ELR (cell line): ENCODE data around the gene SH2D7.
A peak's percentile ranks its signal among the peaks of the same experiment; 100 is the strongest.
"Not testable (repeated sequence)": the region's sequence is repeated elsewhere in the genome, so short reads cannot be mapped to it uniquely, and the experiment has no call there.

Experiments
- DNase-seq: peaks from one replicate; pipeline ENCODE4 v3.0.0-alpha.2; 2015; ENCODE audit warnings: low read depth

Gene SH2D7

DNA sequence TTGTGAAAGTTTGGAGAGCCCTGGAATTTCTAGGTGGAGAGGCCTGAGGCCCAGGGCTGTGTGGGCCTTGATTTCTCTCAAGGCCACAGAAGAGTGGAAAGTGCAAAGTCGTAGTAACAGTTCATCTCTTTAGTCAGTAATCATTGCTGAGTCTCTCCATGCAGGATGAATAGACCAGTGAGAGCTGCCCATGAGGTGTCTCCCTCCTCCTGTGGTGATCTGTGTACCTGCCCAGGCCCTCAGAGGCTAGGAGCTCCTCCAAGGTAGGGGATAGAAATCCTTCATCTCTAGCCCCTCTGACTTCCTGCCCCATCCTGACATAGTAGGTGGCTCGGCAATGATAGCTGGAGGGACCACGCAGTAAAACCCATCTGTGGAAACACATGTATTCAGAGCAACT, 50.0 kb downstream of the SH2D7 start:
- no peak for DNase-seq

DNA sequence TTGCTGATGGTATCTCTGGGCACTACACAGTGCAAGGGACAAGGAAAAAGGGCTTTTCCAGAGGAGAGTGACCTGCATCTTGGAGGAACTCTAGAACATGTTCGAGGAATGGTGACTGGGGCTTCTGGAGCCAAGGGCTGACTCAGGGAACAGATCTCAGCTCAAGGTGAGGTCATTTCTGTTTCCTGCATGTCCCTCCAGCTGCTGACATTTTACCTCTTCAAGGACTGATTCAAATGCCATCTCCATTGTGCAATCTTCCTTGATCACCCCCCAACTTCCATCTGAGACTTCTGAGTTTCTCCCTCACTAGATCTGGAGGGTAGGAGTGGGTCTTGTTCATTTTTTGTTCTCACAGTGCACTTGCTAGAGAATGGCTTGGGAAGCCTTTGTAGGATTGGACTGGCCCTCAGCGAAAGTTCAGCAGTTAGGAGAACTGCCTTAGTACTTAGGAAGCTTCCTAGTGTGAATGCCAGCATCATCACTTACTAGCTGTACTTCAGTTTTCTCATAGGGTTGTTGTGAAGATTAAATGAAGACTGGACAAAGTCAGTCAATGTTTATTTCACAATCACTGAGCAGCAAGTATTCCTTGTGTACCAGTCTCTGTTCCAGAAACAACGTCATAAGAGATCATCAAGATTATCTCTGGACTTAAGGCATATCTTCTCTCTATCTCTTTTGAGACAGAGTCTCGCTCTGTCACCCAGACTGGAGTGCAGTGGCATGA, 54.2 kb downstream of the SH2D7 start:
- DNase-seq, result no peak

DNA sequence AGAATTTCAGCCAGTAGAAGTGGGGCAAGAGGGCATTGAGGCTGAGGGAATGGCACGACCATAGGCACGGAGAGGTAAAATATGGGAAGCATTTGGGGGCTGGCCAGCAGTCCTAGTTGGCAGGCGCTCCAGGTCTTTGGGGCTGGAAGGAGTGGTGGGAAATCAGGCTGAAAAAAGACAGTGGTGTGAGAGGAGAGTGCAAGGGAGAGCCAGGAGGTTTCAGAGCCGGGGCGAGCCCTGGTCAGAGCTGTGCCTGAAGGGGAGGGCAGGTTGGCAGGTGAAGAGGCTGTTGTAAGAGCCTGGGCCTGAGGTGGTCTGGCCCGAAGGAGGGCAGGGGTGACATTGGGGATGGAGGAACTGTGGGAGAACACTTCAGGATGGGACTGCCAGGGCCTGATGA, 55.2 kb downstream of the SH2D7 start:
- DNase-seq, result no peak

DNA sequence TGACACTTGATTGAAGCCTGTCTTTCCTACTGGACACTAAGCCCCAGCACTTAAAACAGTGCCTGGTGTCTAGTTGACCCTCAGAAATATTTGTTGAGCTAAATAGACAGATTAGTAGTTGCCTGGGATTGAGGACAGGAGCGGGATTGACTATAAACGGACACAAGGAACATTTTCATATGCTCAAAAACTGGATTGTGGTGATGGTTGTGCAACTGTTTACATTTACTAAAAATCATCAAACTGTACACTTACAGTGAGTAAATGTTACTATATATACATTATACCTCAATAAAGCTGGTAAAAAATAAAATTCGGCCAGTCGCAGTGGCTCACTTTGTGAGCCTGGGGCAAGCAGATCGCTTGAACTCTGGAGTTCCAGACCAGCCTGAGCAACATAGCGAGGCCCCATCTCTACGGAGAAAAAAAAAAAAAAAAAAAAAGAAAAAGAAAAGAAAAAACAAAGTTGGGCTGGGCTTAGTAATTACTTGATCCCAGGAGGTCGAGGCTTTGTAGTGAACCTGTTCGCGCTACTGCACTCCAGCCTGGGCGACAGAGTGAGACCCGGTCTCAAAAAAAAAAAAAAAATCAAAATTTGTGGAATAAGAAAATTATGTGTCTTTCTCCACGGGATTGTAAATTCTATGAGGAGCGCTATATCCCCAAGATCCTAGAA, 56.2 kb downstream of the SH2D7 start:
- peak; percentile 9 for DNase-seq

DNA sequence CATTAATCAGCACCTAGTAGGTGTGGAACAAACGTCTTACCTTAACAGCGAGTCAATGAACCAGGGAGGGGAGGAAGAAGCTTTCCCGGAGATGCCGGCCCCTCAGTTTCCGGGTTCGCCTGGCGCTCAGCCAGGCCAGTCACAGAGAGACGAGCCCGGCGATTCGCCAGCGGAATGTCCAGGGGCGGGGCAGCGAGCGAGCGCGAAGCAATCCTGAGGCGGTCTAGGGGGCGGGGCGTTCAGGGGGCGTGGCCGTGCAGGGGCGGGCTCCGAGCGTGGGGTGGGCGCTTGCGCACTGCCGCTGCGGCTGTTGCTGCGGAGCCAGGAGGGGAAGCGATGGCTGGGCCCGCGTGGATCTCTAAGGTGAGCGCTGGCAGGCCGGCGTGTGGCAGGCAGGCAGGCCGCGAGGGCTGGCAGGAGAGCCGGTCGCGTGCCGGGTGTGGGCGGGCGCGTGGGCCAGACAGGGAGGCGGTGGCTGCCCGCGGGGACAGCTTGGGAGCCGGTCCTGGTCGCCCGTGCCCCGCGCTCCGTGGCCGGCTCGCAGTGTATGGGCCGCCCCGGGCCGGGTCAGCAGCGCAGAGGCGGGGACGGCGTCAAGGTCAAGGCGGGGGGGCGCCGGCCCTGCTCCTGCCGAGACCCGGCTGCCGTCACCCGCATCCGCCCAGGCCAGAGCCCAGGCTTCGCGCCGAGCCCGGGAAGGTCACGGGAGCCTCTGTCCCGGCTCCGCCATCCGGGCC, 56.9 kb downstream of the SH2D7 start, which contains the start of gene IDH3A:
IDH3A (plus strand) TSS at position 295 of the 737 bp plus-strand sequence; CDS start at position 337, 42 bp downstream.
- DNase-seq, result peak; percentile 96

DNA sequence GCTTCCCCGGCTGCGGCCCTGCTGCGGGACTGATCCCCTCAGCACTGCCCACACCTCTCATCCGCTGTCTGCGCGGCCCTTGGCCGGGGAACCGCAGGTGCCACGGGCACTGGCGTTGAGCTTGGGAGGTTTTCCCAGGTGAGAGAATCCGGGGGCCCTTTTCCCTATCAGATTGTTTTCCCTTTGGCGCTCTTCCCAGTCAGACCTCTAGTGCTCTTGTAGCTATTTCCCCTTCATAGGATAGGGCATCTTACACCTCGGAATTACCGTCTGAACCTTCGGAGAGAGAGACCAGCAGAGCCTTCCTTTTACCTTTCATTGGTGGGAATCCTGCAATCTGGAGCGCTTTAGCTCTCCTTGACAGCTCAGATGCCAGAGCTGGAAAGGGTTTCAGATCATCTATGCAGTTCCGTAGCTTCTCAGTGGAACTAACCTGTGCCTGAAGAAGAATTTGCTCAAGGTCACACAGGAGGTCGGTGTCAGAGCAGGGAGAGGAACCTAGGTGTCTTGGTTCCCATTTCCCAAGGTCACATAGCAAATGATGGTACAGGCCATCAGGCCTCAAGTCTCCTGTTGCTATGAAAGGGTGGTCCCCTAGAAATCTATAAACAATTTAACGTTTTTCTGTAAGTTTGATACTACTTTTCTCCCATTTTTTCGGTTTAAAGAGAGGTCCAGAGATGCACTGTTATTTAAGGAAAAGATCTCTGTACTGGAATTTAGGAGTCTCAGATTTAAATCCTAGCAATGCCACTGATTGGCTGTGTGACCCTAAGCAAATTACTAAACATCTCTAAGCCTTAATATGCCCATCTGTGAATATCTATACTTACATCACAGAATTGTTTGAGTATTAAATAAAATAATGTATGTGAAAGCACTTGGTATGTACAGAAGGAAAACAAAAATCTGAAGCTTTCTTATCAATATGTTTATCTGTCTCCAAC, 57.7 kb downstream of the SH2D7 start:
- DNase-seq, result peak; percentile 46

DNA sequence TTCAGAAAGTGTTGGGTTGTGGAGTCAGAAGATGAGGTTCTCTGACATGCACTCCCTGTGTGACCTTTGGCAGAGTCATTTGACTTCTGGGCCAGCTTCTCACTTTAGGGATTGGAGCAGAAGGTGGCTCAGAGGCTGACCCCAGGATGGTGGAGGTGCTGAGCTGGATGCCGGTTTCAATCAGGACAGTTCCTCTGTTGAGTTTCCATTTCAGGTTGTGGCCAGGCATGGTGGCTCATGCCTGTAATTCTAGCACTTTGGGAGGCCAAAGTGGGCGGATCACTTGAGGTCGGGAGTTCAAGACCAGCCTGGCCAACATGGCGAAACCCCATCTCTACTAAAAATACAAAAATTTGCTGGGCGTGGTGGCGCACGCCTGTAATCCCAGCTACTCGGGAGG, 58.7 kb downstream of the SH2D7 start:
- not testable (repeated sequence) for DNase-seq
